ENCODE data around the gene AGPS.

AGPS gene

GRCh38 chr2:177398791-177399190, 6.2 kb downstream of the AGPS start:
- no peak for TF ChIP-seq CTCF (conservative IDR thresholded peaks at IDR 0.05)
- no peak overlapping the region for H3K27ac ChIP-seq

GRCh38 chr2:177399376-177399775, 6.8 kb downstream of the AGPS start:
- no peak for TF ChIP-seq CTCF (conservative IDR thresholded peaks at IDR 0.05)
- H3K27ac ChIP-seq = no peak overlapping the region

- no peak for TF ChIP-seq CTCF (conservative IDR thresholded peaks at IDR 0.05)
- no peak overlapping the region for H3K27ac ChIP-seq
Observed at GRCh38 chr2:177400337-177400923, 7.9 kb downstream of the AGPS start.

- H3K27ac ChIP-seq = no peak overlapping the region
- TF ChIP-seq CTCF (conservative IDR thresholded peaks at IDR 0.05) = no peak
Observed at GRCh38 chr2:177402096-177402495, 9.5 kb downstream of the AGPS start.

GRCh38 chr2:177403838-177404237, 11.3 kb downstream of the AGPS start:
- no peak for TF ChIP-seq CTCF (conservative IDR thresholded peaks at IDR 0.05)
- no peak overlapping the region for H3K27ac ChIP-seq

GRCh38 chr2:177404243-177404642, 11.7 kb downstream of the AGPS start:
- no peak overlapping the region for H3K27ac ChIP-seq
- TF ChIP-seq CTCF (conservative IDR thresholded peaks at IDR 0.05) = no peak

GRCh38 chr2:177405029-177405692, 12.6 kb downstream of the AGPS start:
- no peak for TF ChIP-seq CTCF (conservative IDR thresholded peaks at IDR 0.05)
- H3K27ac ChIP-seq = no peak overlapping the region

Data from VCaP (cell line).